PC-9 (cell line): Measurements from ENCODE around the gene IER2. TPM values are rescaled to one million over a fixed set of nuclear protein-coding genes. Genes with fewer than 3 reads are reported as not detected.

ENCODE experiments used
- BruUV-seq: library from RNA; stranded (reverse); fragments of 400-500 nt; replicated peaks from 2 replicates; lab custom pipeline; 2021; lab: Mats Ljungman, UMichigan
- CTCF ChIA-PET: fragments of 300-600 bp; sonication (Branson Sonifier 250); formaldehyde crosslinking; loops from one replicate; lab custom pipeline; 2022; ENCODE audit warnings: antibody characterized with exemption; lab: Charles Lee
- POLR2A ChIA-PET: fragments of 300-600 bp; sonication (Branson Sonifier 250); formaldehyde crosslinking; loops from one replicate; lab custom pipeline; 2022; ENCODE audit warnings: antibody characterized with exemption; ENCODE audit not compliant: unreplicated experiment; lab: Charles Lee
- DNase-seq, 2 experiments: peaks; one replicate each; pipeline versions ENCODE4 v3.0.0 to v3.0.0-alpha.2; 2015 to 2022; ENCODE audit warnings: mixed read lengths in 1 of 2
- H2AFZ ChIP-seq: fragments of 200-600 bp; sonication (generic); 2 replicates; pipeline ENCODE4 v1.8.1; 2017; ENCODE audit warnings: antibody characterized with exemption
- H3F3A ChIP-seq: fragments of 200-600 bp; sonication (generic); 2 replicates; pipeline ENCODE4 v1.8.1; 2017; ENCODE audit warnings: antibody characterized with exemption, mild to moderate bottlenecking, low read depth; ENCODE audit not compliant: insufficient read depth
- H3K27ac ChIP-seq: fragments of 200-600 bp; sonication (generic); 2 replicates; pipeline ENCODE4 v1.6.1; 2016; ENCODE audit warnings: mixed run types
- H3K27me3 ChIP-seq: fragments of 200-600 bp; sonication (generic); 2 replicates; pipeline ENCODE4 v1.6.1; 2016; ENCODE audit warnings: low read depth, mixed run types; ENCODE audit not compliant: insufficient read depth
- H3K36me3 ChIP-seq: fragments of 200-600 bp; sonication (generic); 2 replicates; pipeline ENCODE4 v1.6.1; 2016; ENCODE audit warnings: low read depth, mixed run types
- H3K4me1 ChIP-seq: fragments of 200-600 bp; sonication (generic); replicated peaks from 2 replicates; pipeline ENCODE4 v1.6.1; 2016; ENCODE audit warnings: mixed run types; ENCODE audit not compliant: insufficient read depth
- H3K4me2 ChIP-seq: fragments of 200-600 bp; sonication (generic); 2 replicates; pipeline ENCODE4 v1.6.1; 2017; ENCODE audit warnings: mixed run types
- H3K4me3 ChIP-seq: fragments of 200-600 bp; sonication (generic); 2 replicates; pipeline ENCODE4 v1.6.1; 2016; ENCODE audit warnings: mixed run types
- H3K79me2 ChIP-seq: fragments of 200-600 bp; sonication (generic); 2 replicates; pipeline ENCODE4 v1.6.1; 2017; ENCODE audit warnings: low read depth, mixed run types
- H3K9me2 ChIP-seq: fragments of 200-600 bp; sonication (generic); 2 replicates; pipeline ENCODE4 v1.8.1; 2017; ENCODE audit warnings: mild to moderate bottlenecking; ENCODE audit not compliant: insufficient read depth
- H3K9me3 ChIP-seq: fragments of 200-600 bp; sonication (generic); 2 replicates; pipeline ENCODE4 v1.8.1; 2016; ENCODE audit warnings: low read depth; ENCODE audit not compliant: insufficient read depth
- H4K20me1 ChIP-seq: fragments of 200-600 bp; sonication (generic); 2 replicates; pipeline ENCODE4 v1.8.1; 2017; ENCODE audit not compliant: insufficient read depth
- EZH2 ChIP-seq: fragments of 200-600 bp; sonication (generic); IDR thresholded peaks from 2 replicates; pipeline ENCODE4 v1.8.0; 2017; ENCODE audit warnings: antibody characterized with exemption, low read depth
- intact Hi-C: fragments of 100-400 bp; cut with micrococcal nuclease; formaldehyde crosslinking; loops from one replicate; pipeline ENCODE4 v1.10.0; 2022; ENCODE audit not compliant: unreplicated experiment
- total RNA-seq: library from RNA; stranded (reverse); gene quantifications from 2 replicates; pipeline ENCODE4 v1.2.3, GENCODE V29; 2021
- TF ChIP-seq, protein P1 (sequence below): fragments of 200-600 bp; sonication (generic); conservative IDR thresholded peaks from 2 replicates; pipeline ENCODE4 v1.6.1; 2017; ENCODE audit warnings: mixed run types, antibody characterized with exemption, mild to moderate bottlenecking, moderate library complexity

IER2 gene
- total RNA-seq, 1 experiment from 2014 or later = 72.7 TPM

DNA sequence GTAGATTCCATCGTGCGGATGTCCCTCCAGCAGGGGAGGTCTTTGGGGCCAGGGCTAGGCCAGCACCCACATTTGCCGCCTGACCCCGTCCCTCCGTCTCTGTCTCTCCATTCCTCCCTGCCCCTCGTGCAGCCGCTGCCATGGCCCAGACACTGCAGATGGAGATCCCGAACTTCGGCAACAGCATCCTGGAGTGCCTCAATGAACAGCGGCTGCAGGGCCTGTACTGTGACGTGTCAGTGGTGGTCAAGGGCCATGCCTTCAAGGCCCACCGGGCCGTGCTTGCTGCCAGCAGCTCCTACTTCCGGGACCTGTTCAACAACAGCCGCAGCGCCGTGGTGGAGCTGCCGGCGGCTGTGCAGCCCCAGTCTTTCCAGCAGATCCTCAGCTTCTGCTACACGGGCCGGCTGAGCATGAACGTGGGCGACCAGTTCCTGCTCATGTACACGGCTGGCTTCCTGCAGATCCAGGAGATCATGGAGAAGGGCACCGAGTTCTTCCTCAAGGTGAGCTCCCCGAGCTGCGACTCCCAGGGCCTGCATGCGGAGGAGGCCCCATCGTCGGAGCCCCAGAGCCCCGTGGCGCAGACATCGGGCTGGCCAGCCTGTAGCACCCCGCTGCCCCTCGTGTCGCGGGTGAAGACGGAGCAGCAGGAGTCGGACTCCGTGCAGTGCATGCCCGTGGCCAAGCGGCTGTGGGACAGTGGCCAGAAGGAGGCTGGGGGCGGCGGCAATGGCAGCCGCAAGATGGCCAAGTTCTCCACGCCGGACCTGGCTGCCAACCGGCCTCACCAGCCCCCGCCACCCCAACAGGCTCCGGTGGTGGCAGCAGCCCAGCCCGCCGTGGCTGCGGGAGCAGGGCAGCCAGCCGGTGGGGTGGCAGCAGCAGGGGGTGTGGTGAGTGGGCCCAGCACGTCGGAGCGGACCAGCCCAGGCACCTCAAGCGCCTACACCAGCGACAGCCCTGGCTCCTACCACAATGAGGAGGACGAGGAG is 14.8 kb upstream of the IER2 start:
- CTCF ChIA-PET = no interaction called here
- no TSS peak for BruUV-seq

DNA sequence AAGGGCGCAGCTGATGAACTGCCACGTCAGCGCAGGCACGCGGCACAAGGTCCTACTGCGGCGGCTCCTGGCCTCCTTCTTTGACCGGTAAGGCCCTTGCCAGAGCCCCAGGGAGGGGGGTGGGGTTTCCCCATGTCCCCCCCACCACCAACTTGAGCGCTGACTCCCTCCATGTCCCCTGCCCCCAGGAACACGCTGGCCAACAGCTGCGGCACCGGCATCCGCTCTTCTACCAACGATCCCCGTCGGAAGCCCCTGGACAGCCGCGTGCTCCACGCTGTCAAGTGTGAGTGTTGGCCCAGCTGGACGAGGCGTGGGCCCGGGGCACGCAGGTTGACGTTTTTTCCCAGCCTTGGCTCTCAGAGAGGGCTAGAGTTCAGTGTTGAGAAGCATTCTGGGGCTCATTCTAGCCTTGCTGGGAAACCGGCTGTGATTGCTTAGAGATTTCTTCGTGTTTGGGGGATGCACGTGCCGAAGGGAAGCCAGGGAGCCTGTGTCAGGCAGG is 12.9 kb upstream of the IER2 start:
- ChIA-PET CTCF (no interaction called here), POLR2A (no interaction called here)
- no peak for DNase-seq
- H4K20me1 ChIP-seq = peaks cover 45% of the 10 kb centered on the region
- no peak overlapping the region for H3K4me2 ChIP-seq
- no peak for TF ChIP-seq EZH2
- H3K36me3 ChIP-seq = peaks cover 16% of the 10 kb centered on the region
- peaks cover 25% of the 10 kb centered on the region for H3K79me2 ChIP-seq
- H3K9me3 ChIP-seq = no peaks in the 10 kb centered on the region
- H3K9me2 ChIP-seq = no peaks in the 10 kb centered on the region
- no TSS peak for BruUV-seq
- H3F3A ChIP-seq = peaks cover 37% of the 10 kb centered on the region
- H3K27ac ChIP-seq = no peak overlapping the region
- H2AFZ ChIP-seq = no peak overlapping the region
- H3K4me3 ChIP-seq = no peak overlapping the region
- intact Hi-C loops = no loop called here
- no peaks in the 10 kb centered on the region for H3K27me3 ChIP-seq
- H3K4me1 ChIP-seq = peaks cover 5% of the 10 kb centered on the region

More for the DNA sequence above, 14.8 kb upstream of the IER2 start:
- Histone ChIP-seq H3K36me3 (peaks cover 16% of the 10 kb centered on the region), H3K27ac (no peak overlapping the region), H3K9me2 (no peaks in the 10 kb centered on the region), H3K27me3 (no peaks in the 10 kb centered on the region), H3K4me2 (no peak overlapping the region), H2AFZ (no peak overlapping the region), H3K4me3 (no peak overlapping the region), H3K9me3 (no peaks in the 10 kb centered on the region), H3F3A (peaks cover 39% of the 10 kb centered on the region; the same call in 1 of the 2 replicates), H4K20me1 (peaks cover 60% of the 10 kb centered on the region), H3K79me2 (peaks cover 45% of the 10 kb centered on the region), H3K4me1 (peaks cover 10% of the 10 kb centered on the region)
- POLR2A ChIA-PET = no interaction called here
- TF ChIP-seq, protein P1, sequence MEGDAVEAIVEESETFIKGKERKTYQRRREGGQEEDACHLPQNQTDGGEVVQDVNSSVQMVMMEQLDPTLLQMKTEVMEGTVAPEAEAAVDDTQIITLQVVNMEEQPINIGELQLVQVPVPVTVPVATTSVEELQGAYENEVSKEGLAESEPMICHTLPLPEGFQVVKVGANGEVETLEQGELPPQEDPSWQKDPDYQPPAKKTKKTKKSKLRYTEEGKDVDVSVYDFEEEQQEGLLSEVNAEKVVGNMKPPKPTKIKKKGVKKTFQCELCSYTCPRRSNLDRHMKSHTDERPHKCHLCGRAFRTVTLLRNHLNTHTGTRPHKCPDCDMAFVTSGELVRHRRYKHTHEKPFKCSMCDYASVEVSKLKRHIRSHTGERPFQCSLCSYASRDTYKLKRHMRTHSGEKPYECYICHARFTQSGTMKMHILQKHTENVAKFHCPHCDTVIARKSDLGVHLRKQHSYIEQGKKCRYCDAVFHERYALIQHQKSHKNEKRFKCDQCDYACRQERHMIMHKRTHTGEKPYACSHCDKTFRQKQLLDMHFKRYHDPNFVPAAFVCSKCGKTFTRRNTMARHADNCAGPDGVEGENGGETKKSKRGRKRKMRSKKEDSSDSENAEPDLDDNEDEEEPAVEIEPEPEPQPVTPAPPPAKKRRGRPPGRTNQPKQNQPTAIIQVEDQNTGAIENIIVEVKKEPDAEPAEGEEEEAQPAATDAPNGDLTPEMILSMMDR = no peak
- TF ChIP-seq EZH2 = no peak
- DNase-seq = no peak
- intact Hi-C loops = no loop called here

DNA sequence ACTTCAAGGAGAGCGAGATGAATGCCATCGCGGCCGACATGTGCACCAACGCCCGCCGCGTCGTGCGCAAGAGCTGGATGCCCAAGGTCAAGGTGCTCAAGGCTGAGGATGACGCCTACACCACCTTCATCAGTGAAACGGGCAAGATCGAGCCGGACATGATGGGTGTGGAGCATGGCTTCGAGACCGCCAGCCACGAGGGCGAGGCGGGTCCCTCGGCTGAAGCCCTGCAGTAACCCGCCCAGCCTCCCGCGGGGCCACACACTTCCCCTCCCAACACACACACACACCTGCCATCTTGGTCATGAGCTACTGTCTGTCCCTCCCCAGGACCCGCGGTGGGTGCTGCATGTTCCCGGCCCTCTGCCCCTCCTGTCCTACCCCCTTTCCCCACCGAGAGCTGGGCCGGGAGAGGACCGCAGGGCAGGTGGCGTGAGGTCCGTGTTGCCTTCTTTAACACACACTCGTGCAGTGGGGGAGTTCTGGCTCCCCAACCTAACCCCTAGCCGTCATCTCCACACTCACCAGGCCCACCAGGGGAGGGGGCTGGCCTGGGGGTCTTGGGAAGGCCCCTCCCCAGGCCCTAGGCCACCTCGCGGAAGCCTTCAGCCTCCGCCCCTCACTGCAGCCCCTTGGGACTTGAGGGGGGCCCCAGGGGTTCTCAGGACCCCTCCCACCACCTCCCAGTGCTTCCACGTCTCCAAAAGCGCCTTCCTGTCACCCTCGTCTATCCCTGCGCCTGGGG is 11.9 kb upstream of the IER2 start:
- Histone ChIP-seq H3K4me3 (no peak overlapping the region), H3K27ac (no peak overlapping the region), H2AFZ (no peak overlapping the region), H3K9me3 (no peaks in the 10 kb centered on the region), H3K36me3 (peaks cover 16% of the 10 kb centered on the region), H4K20me1 (peaks cover 35% of the 10 kb centered on the region), H3K4me2 (no peak overlapping the region), H3K4me1 (peaks cover 10% of the 10 kb centered on the region), H3F3A (peaks cover 37% of the 10 kb centered on the region), H3K9me2 (no peaks in the 10 kb centered on the region), H3K79me2 (peaks cover 16% of the 10 kb centered on the region), H3K27me3 (no peaks in the 10 kb centered on the region)
- DNase-seq = no peak
- ChIA-PET POLR2A (no interaction called here), CTCF (no interaction called here)
- TF ChIP-seq, protein P1 = no peak
- TF ChIP-seq EZH2 = no peak
- TSS peak; percentile 15 for BruUV-seq
- intact Hi-C loops = no loop called here
